SK-N-SH treated with all-trans-retinoic acid at 6 μM for 48 hours (cell line): ENCODE data around the gene PCBP1.

Experiments
- ATAC-seq: fragments of 200-7000 bp; cut with Tn5 transposase; 3 replicates; pipeline ENCODE4 v1.9.1; 2020; ENCODE audit warnings: mild to moderate bottlenecking, moderate library complexity
- ARNTL ChIP-seq: fragments of 450-650 bp; formaldehyde crosslinking; IDR thresholded peaks from 2 replicates; pipeline ENCODE4 v1.5.0; 2020; ENCODE audit warnings: low read depth, mild to moderate bottlenecking, moderate library complexity, borderline replicate concordance
- BACH2 ChIP-seq: fragments of 250-450 bp; sonication (Bioruptor Pico); IDR thresholded peaks from 2 replicates; pipeline ENCODE4 v1.9.0; 2021; ENCODE audit warnings: mild to moderate bottlenecking, borderline replicate concordance
- CSDC2 ChIP-seq: fragments of 250-450 bp; sonication (Bioruptor Pico); IDR thresholded peaks from 2 replicates; pipeline ENCODE4 v1.5.0; 2020; ENCODE audit warnings: mild to moderate bottlenecking, moderate library complexity
- CSRNP3 ChIP-seq: fragments of 250-450 bp; sonication (Bioruptor Pico); IDR thresholded peaks from 2 replicates; pipeline ENCODE4 v1.5.1; 2021; ENCODE audit warnings: mild to moderate bottlenecking, moderate library complexity
- ESRRG ChIP-seq: fragments of 250-450 bp; sonication (Bioruptor Pico); IDR thresholded peaks from 2 replicates; pipeline ENCODE4 v1.6.1; 2021; ENCODE audit warnings: mild to moderate bottlenecking
- GLIS3 ChIP-seq: fragments of 250-450 bp; sonication (Bioruptor Pico); IDR thresholded peaks from 2 replicates; pipeline ENCODE4 v1.5.0; 2020; ENCODE audit warnings: mild to moderate bottlenecking, moderate library complexity
- ISL1 ChIP-seq: fragments of 250-450 bp; sonication (Bioruptor Pico); IDR thresholded peaks from 2 replicates; pipeline ENCODE4 v2.1.2; 2022; ENCODE audit warnings: mild to moderate bottlenecking, moderate library complexity
- OSR1 ChIP-seq: fragments of 250-450 bp; sonication (Bioruptor Pico); IDR thresholded peaks from 2 replicates; pipeline ENCODE4 v1.8.0; 2022; ENCODE audit warnings: moderate library complexity, mild to moderate bottlenecking, inconsistent platforms
- PPARA ChIP-seq: fragments of 250-450 bp; sonication (Bioruptor Pico); IDR thresholded peaks from 2 replicates; pipeline ENCODE4 v1.5.0; 2020; ENCODE audit warnings: mild to moderate bottlenecking, borderline replicate concordance
- RARB ChIP-seq: fragments of 250-450 bp; sonication (Bioruptor Pico); IDR thresholded peaks from 2 replicates; pipeline ENCODE4 v1.8.0; 2021; ENCODE audit warnings: mild to moderate bottlenecking, moderate library complexity
- SNAI2 ChIP-seq: fragments of 250-450 bp; sonication (Bioruptor Pico); IDR thresholded peaks from 2 replicates; pipeline ENCODE4 v1.5.0; 2020; ENCODE audit warnings: mild to moderate bottlenecking, moderate library complexity
- TCF4 ChIP-seq: fragments of 250-450 bp; sonication (Bioruptor Pico); IDR thresholded peaks from 2 replicates; pipeline ENCODE4 v1.8.0; 2021; ENCODE audit warnings: mild to moderate bottlenecking, moderate library complexity, borderline replicate concordance
- TOX ChIP-seq: fragments of 250-450 bp; sonication (Bioruptor Pico); IDR thresholded peaks from 2 replicates; pipeline ENCODE4 v1.8.0; 2021; ENCODE audit warnings: mild to moderate bottlenecking, moderate library complexity, borderline replicate concordance
- TSHZ2 ChIP-seq: fragments of 250-450 bp; sonication (Bioruptor Pico); IDR thresholded peaks from 2 replicates; pipeline ENCODE4 v1.5.0; 2020; ENCODE audit warnings: mild to moderate bottlenecking, moderate library complexity
- ZC3H10 ChIP-seq: fragments of 250-450 bp; sonication (Bioruptor Pico); IDR thresholded peaks from 2 replicates; pipeline ENCODE4 v1.5.1; 2021; ENCODE audit warnings: mild to moderate bottlenecking, moderate library complexity
- ZFP3 ChIP-seq: fragments of 250-450 bp; sonication (Bioruptor Pico); IDR thresholded peaks from 2 replicates; pipeline ENCODE4 v1.5.0; 2020; ENCODE audit warnings: mild to moderate bottlenecking, moderate library complexity
- ZFP30 ChIP-seq: fragments of 450-650 bp; formaldehyde crosslinking; IDR thresholded peaks from 2 replicates; pipeline ENCODE4 v1.5.0; 2022; ENCODE audit warnings: mild to moderate bottlenecking, moderate library complexity
- ZNF565 ChIP-seq: fragments of 450-650 bp; formaldehyde crosslinking; conservative IDR thresholded peaks from 2 replicates; pipeline ENCODE4 v1.5.0; 2020; ENCODE audit warnings: low read depth, mild to moderate bottlenecking, moderate library complexity
- ZNF70 ChIP-seq: fragments of 450-650 bp; formaldehyde crosslinking; IDR thresholded peaks from 2 replicates; pipeline ENCODE4 v1.5.0; 2020; ENCODE audit warnings: mild to moderate bottlenecking, moderate library complexity
- ZNF8 ChIP-seq: fragments of 450-650 bp; formaldehyde crosslinking; IDR thresholded peaks from 2 replicates; pipeline ENCODE4 v1.5.0; 2020; ENCODE audit warnings: mild to moderate bottlenecking, moderate library complexity
- TF ChIP-seq, protein P1 (sequence below): fragments of 250-450 bp; sonication (Bioruptor Pico); IDR thresholded peaks from 2 replicates; pipeline ENCODE4 v1.8.0; 2021; ENCODE audit warnings: low read depth, mild to moderate bottlenecking, moderate library complexity, borderline replicate concordance
- TF ChIP-seq, protein P2 (sequence below): fragments of 250-450 bp; sonication (Bioruptor Pico); IDR thresholded peaks from 2 replicates; pipeline ENCODE4 v1.5.1; 2020; ENCODE audit warnings: low read depth, mild to moderate bottlenecking, moderate library complexity
- TF ChIP-seq, protein P3 (sequence below): fragments of 250-450 bp; sonication (Bioruptor Pico); IDR thresholded peaks from 2 replicates; pipeline ENCODE4 v1.8.0; 2020; ENCODE audit warnings: mild to moderate bottlenecking, moderate library complexity, borderline replicate concordance

The PCBP1 gene

DNA sequence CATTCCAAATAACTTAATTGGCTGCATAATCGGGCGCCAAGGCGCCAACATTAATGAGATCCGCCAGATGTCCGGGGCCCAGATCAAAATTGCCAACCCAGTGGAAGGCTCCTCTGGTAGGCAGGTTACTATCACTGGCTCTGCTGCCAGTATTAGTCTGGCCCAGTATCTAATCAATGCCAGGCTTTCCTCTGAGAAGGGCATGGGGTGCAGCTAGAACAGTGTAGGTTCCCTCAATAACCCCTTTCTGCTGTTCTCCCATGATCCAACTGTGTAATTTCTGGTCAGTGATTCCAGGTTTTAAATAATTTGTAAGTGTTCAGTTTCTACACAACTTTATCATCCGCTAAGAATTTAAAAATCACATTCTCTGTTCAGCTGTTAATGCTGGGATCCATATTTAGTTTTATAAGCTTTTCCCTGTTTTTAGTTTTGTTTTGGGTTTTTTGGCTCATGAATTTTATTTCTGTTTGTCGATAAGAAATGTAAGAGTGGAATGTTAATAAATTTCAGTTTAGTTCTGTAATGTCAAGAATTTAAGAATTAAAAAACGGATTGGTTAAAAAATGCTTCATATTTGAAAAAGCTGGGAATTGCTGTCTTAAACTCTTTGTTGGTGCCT lies 1.4 kb downstream of the PCBP1 start:
- ATAC-seq: peak; percentile 12; the same call in 2 of the 3 replicates
- TF ChIP-seq SNAI2 (CRISPR knock-in tag): no peak
- TF ChIP-seq ARNTL: no peak
- TF ChIP-seq, protein P1, sequence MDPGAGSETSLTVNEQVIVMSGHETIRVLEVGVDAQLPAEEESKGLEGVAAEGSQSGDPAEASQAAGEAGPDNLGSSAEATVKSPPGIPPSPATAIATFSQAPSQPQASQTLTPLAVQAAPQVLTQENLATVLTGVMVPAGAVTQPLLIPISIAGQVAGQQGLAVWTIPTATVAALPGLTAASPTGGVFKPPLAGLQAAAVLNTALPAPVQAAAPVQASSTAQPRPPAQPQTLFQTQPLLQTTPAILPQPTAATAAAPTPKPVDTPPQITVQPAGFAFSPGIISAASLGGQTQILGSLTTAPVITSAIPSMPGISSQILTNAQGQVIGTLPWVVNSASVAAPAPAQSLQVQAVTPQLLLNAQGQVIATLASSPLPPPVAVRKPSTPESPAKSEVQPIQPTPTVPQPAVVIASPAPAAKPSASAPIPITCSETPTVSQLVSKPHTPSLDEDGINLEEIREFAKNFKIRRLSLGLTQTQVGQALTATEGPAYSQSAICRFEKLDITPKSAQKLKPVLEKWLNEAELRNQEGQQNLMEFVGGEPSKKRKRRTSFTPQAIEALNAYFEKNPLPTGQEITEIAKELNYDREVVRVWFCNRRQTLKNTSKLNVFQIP: no peak
- no peak for TF ChIP-seq GLIS3
- no peak for TF ChIP-seq ESRRG (CRISPR knock-in tag)
- no peak for TF ChIP-seq OSR1 (CRISPR knock-in tag)
- TF ChIP-seq RARB (CRISPR knock-in tag): no peak
- TF ChIP-seq PPARA (CRISPR knock-in tag): no peak
- no peak for TF ChIP-seq CSDC2 (CRISPR knock-in tag)

- TF ChIP-seq CSRNP3 (CRISPR knock-in tag) (no peak), ARNTL (no peak), ZNF8 (CRISPR knock-in tag) (no peak), TSHZ2 (CRISPR knock-in tag) (no peak), ESRRG (CRISPR knock-in tag) (0 out of 2 replicates have a peak, but pooled peaks have one; percentile 29), GLIS3 (0 out of 2 replicates have a peak, but pooled peaks have one; percentile 63), ZFP3 (CRISPR knock-in tag) (no peak), ZC3H10 (CRISPR knock-in tag) (no peak), TCF4 (CRISPR knock-in tag) (no peak), PPARA (CRISPR knock-in tag) (no peak), RARB (CRISPR knock-in tag) (no peak), ZNF565 (CRISPR knock-in tag) (no peak), BACH2 (no peak), ZFP30 (no peak), CSDC2 (CRISPR knock-in tag) (no peak), TOX (CRISPR knock-in tag) (no peak), ZNF70 (CRISPR knock-in tag) (no peak), SNAI2 (CRISPR knock-in tag) (no peak), ISL1 (no peak), OSR1 (CRISPR knock-in tag) (no peak)
- TF ChIP-seq, protein P2, sequence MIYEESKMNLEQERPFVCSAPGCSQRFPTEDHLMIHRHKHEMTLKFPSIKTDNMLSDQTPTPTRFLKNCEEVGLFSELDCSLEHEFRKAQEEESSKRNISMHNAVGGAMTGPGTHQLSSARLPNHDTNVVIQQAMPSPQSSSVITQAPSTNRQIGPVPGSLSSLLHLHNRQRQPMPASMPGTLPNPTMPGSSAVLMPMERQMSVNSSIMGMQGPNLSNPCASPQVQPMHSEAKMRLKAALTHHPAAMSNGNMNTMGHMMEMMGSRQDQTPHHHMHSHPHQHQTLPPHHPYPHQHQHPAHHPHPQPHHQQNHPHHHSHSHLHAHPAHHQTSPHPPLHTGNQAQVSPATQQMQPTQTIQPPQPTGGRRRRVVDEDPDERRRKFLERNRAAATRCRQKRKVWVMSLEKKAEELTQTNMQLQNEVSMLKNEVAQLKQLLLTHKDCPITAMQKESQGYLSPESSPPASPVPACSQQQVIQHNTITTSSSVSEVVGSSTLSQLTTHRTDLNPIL (CRISPR knock-in tag): no peak
- TF ChIP-seq, protein P1: no peak
- TF ChIP-seq, protein P3, sequence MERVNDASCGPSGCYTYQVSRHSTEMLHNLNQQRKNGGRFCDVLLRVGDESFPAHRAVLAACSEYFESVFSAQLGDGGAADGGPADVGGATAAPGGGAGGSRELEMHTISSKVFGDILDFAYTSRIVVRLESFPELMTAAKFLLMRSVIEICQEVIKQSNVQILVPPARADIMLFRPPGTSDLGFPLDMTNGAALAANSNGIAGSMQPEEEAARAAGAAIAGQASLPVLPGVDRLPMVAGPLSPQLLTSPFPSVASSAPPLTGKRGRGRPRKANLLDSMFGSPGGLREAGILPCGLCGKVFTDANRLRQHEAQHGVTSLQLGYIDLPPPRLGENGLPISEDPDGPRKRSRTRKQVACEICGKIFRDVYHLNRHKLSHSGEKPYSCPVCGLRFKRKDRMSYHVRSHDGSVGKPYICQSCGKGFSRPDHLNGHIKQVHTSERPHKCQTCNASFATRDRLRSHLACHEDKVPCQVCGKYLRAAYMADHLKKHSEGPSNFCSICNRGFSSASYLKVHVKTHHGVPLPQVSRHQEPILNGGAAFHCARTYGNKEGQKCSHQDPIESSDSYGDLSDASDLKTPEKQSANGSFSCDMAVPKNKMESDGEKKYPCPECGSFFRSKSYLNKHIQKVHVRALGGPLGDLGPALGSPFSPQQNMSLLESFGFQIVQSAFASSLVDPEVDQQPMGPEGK (CRISPR knock-in tag): 0 out of 2 replicates have a peak, but pooled peaks have one; percentile 11
- no peak for ATAC-seq
Observed at GRCh38 chr2:70089220-70089982, 2.1 kb downstream of the PCBP1 start.
